ENCODE data around the gene HELQ. TPM values are rescaled to one million over a fixed set of nuclear protein-coding genes. Genes with fewer than 3 reads are reported as not detected.
"Not testable (repeated sequence)": the region's sequence is repeated elsewhere in the genome, so short reads cannot be mapped to it uniquely, and the experiment has no call there.

Gene HELQ
- total RNA-seq, 1 experiment from 2014 or later: 11.6 TPM

- no TSS peak for BruUV-seq (replicated peaks)
- Histone ChIP-seq H3K4me1 (no peaks in the 10 kb centered on the region), H3K9me3 (no peaks in the 10 kb centered on the region), H3K4me3 (ENCODE audit: low read depth, low read length) (no peak overlapping the region), H3K27me3 (replicated peaks; ENCODE audit: control insufficient read depth, insufficient read depth, low read length) (no peaks in the 10 kb centered on the region), H3K36me3 (ENCODE audit: control insufficient read depth, insufficient read depth, low read length) (no peaks in the 10 kb centered on the region)
- POLR2A ChIA-PET: no interaction called here
- DNase-seq: no peak
- TF ChIP-seq, protein P1, sequence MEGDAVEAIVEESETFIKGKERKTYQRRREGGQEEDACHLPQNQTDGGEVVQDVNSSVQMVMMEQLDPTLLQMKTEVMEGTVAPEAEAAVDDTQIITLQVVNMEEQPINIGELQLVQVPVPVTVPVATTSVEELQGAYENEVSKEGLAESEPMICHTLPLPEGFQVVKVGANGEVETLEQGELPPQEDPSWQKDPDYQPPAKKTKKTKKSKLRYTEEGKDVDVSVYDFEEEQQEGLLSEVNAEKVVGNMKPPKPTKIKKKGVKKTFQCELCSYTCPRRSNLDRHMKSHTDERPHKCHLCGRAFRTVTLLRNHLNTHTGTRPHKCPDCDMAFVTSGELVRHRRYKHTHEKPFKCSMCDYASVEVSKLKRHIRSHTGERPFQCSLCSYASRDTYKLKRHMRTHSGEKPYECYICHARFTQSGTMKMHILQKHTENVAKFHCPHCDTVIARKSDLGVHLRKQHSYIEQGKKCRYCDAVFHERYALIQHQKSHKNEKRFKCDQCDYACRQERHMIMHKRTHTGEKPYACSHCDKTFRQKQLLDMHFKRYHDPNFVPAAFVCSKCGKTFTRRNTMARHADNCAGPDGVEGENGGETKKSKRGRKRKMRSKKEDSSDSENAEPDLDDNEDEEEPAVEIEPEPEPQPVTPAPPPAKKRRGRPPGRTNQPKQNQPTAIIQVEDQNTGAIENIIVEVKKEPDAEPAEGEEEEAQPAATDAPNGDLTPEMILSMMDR (IDR thresholded peaks at IDR 0.05; ENCODE audit: insufficient read depth in 1 of 2, low read depth in 1 of 2, low read length in 1 of 2, severe bottlenecking in 1 of 2, unreplicated experiment in 1 of 2): no peak
- H3K27ac Mint-ChIP-seq (ENCODE audit: unreplicated experiment): no peak overlapping the region
- no peaks in the 10 kb centered on the region for H3K9me3 Mint-ChIP-seq (ENCODE audit: unreplicated experiment)
- H3K4me1 Mint-ChIP-seq (ENCODE audit: low read depth, unreplicated experiment): no peaks in the 10 kb centered on the region
- CTCF ChIA-PET: no interaction called here
- no peak overlapping the region for H3K4me3 Mint-ChIP-seq (ENCODE audit: unreplicated experiment)
- intact Hi-C loops (cut with micrococcal nuclease; ENCODE audit: unreplicated experiment): no loop called here
- no peaks in the 10 kb centered on the region for H3K27me3 Mint-ChIP-seq (ENCODE audit: insufficient read depth, unreplicated experiment)
- H3K36me3 Mint-ChIP-seq (ENCODE audit: insufficient read depth, unreplicated experiment): no peaks in the 10 kb centered on the region
Measured at GRCh38 chr4:83504503-83504902, 48.9 kb upstream of the HELQ start.

- Histone ChIP-seq H3K9me3 (no peaks in the 10 kb centered on the region), H3K4me3 (ENCODE audit: low read depth, low read length) (no peak overlapping the region), H3K4me1 (no peaks in the 10 kb centered on the region), H3K27me3 (replicated peaks; ENCODE audit: control insufficient read depth, insufficient read depth, low read length) (no peaks in the 10 kb centered on the region), H3K36me3 (ENCODE audit: control insufficient read depth, insufficient read depth, low read length) (no peaks in the 10 kb centered on the region)
- TF ChIP-seq, protein P1 (IDR thresholded peaks at IDR 0.05; ENCODE audit: insufficient read depth in 1 of 2, low read depth in 1 of 2, low read length in 1 of 2, severe bottlenecking in 1 of 2, unreplicated experiment in 1 of 2): no peak
- no peaks in the 10 kb centered on the region for H3K9me3 Mint-ChIP-seq (ENCODE audit: unreplicated experiment)
- no peaks in the 10 kb centered on the region for H3K4me1 Mint-ChIP-seq (ENCODE audit: low read depth, unreplicated experiment)
- no peak for DNase-seq
- H3K36me3 Mint-ChIP-seq (ENCODE audit: insufficient read depth, unreplicated experiment): no peaks in the 10 kb centered on the region
- no TSS peak for BruUV-seq (replicated peaks)
- no peaks in the 10 kb centered on the region for H3K27me3 Mint-ChIP-seq (ENCODE audit: insufficient read depth, unreplicated experiment)
- intact Hi-C loops (cut with micrococcal nuclease; ENCODE audit: unreplicated experiment): no loop called here
- ChIA-PET POLR2A (no interaction called here), CTCF (no interaction called here)
- H3K27ac Mint-ChIP-seq (ENCODE audit: unreplicated experiment): no peak overlapping the region
- H3K4me3 Mint-ChIP-seq (ENCODE audit: unreplicated experiment): no peak overlapping the region
Measured at GRCh38 chr4:83503974-83504373, 48.4 kb upstream of the HELQ start.

DNA sequence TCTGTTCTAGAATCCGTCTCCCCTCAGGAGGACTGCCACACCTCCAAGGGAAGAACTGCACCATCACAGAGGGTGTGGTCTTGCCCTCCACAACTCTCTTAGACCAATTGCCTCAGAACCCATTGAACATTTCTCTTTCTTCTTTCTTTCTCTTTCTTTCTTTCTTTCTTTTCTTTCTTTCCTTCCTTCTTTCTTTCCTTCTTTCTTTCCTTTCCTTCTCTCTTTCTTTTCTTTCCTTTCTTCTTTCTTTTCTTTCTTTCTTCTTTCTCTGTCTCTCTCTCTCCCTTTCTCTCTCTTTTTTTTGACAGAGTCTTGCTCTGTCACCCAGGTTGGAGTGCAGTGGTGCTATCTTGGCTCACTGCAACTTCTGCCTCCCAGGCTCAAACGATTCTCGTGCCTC is 46.0 kb upstream of the HELQ start:
- H3K4me1 Mint-ChIP-seq (ENCODE audit: low read depth, unreplicated experiment); H3K9me3 Mint-ChIP-seq (ENCODE audit: unreplicated experiment); H3K27ac Mint-ChIP-seq (ENCODE audit: unreplicated experiment); intact Hi-C loops (cut with micrococcal nuclease; ENCODE audit: unreplicated experiment); BruUV-seq (replicated peaks); H3K27me3 ChIP-seq (replicated peaks; ENCODE audit: control insufficient read depth, insufficient read depth, low read length); H3K4me3 Mint-ChIP-seq (ENCODE audit: unreplicated experiment); H3K27me3 Mint-ChIP-seq (ENCODE audit: insufficient read depth, unreplicated experiment); CTCF ChIA-PET; H3K36me3 ChIP-seq (ENCODE audit: control insufficient read depth, insufficient read depth, low read length); H3K4me1 ChIP-seq; H3K9me3 ChIP-seq; POLR2A ChIA-PET; DNase-seq; H3K36me3 Mint-ChIP-seq (ENCODE audit: insufficient read depth, unreplicated experiment); H3K4me3 ChIP-seq (ENCODE audit: low read depth, low read length): not testable (repeated sequence)

GRCh38 chr4:83498187-83498586 is 42.6 kb upstream of the HELQ start:
- ChIA-PET CTCF (no interaction called here), POLR2A (no interaction called here)
- Mint-ChIP-seq H3K36me3 (ENCODE audit: insufficient read depth, unreplicated experiment) (no peaks in the 10 kb centered on the region), H3K27ac (ENCODE audit: unreplicated experiment) (no peak overlapping the region), H3K4me1 (ENCODE audit: low read depth, unreplicated experiment) (no peaks in the 10 kb centered on the region), H3K27me3 (ENCODE audit: insufficient read depth, unreplicated experiment) (no peaks in the 10 kb centered on the region), H3K4me3 (ENCODE audit: unreplicated experiment) (no peak overlapping the region), H3K9me3 (ENCODE audit: unreplicated experiment) (no peaks in the 10 kb centered on the region)
- no peak for DNase-seq
- TF ChIP-seq, protein P1 (IDR thresholded peaks at IDR 0.05; ENCODE audit: insufficient read depth in 1 of 2, low read depth in 1 of 2, low read length in 1 of 2, severe bottlenecking in 1 of 2, unreplicated experiment in 1 of 2): no peak
- H3K27me3 ChIP-seq (replicated peaks; ENCODE audit: control insufficient read depth, insufficient read depth, low read length): no peaks in the 10 kb centered on the region
- intact Hi-C loops (cut with micrococcal nuclease; ENCODE audit: unreplicated experiment): no loop called here
- H3K36me3 ChIP-seq (ENCODE audit: control insufficient read depth, insufficient read depth, low read length): no peaks in the 10 kb centered on the region
- H3K9me3 ChIP-seq: no peaks in the 10 kb centered on the region
- H3K4me3 ChIP-seq (ENCODE audit: low read depth, low read length): no peak overlapping the region
- H3K4me1 ChIP-seq: no peaks in the 10 kb centered on the region
- no TSS peak for BruUV-seq (replicated peaks)

DNA sequence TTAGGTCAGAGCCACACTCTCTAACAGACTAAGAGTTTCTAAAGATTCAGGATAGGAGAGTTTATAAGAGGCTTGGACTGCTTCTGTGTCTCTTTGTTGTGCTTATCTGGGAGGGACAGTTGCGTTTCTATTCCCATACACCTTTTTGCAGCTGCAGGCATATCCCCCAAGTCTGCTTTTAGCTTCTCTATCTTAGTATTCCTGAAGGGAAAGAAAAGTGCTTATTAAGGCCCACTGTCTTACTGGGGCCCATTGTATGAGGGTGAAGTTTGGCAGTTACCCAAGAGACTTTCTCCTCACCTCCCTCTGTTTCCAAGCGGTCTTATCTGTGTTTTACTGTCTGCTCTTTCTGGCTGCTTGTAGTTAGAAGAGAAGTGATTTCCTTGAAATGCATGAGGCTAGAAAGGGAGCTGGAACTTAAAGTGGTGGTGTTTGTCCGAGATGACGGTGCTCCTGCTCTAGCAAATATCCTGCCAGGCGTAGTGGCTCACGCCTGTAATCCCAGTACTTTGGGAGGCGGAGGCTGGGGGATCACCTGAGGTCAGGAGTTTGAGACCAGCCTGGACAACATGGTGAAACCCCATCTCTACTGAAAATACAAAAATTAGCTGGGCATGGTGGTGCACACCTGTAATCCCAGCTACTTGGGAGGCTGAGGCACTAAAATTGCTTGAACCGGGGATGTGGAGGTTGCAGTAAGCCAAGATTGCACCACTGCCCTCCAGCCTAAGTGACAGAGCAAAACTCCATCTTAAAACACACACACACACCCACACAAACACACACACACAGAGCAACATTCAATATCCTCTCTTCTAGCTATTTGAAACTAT is 40.7 kb upstream of the HELQ start:
- H3K4me1 ChIP-seq; H3K27ac Mint-ChIP-seq (ENCODE audit: unreplicated experiment); H3K9me3 ChIP-seq; H3K27me3 Mint-ChIP-seq (ENCODE audit: insufficient read depth, unreplicated experiment); BruUV-seq (replicated peaks); CTCF ChIA-PET; intact Hi-C loops (cut with micrococcal nuclease; ENCODE audit: unreplicated experiment); H3K27me3 ChIP-seq (replicated peaks; ENCODE audit: control insufficient read depth, insufficient read depth, low read length); H3K4me3 ChIP-seq (ENCODE audit: low read depth, low read length); DNase-seq; H3K4me3 Mint-ChIP-seq (ENCODE audit: unreplicated experiment); H3K4me1 Mint-ChIP-seq (ENCODE audit: low read depth, unreplicated experiment); H3K36me3 ChIP-seq (ENCODE audit: control insufficient read depth, insufficient read depth, low read length); H3K36me3 Mint-ChIP-seq (ENCODE audit: insufficient read depth, unreplicated experiment); H3K9me3 Mint-ChIP-seq (ENCODE audit: unreplicated experiment): not testable (repeated sequence)
- POLR2A ChIA-PET: interaction anchor here (0.6 kb wide), 1 partner anchor 21 kb away, joined by 3 read pairs; no protein-coding TSS in a partner anchor

Data from Caco-2 (cell line).